A549 (cell line): ENCODE results near the gene CCDC85C. TPM values are rescaled to one million over a fixed set of nuclear protein-coding genes. Genes with fewer than 3 reads are reported as not detected.
A peak's percentile ranks its signal among the peaks of the same experiment; 100 is the strongest.

Experiments
- ATAC-seq, 2 experiments: fragments of 200-7000 bp in 1 of 2; fragments of >200 bp in 1 of 2; cut with Nextera tagmentation in 1 of 2; cut with Tn5 transposase in 1 of 2; 3 replicates each; pipeline versions ENCODE4 v1.8.0 to v1.9.1; 2018 to 2020; ENCODE audit warnings: mild to moderate bottlenecking in 1 of 2, moderate library complexity in 1 of 2
- CTCF ChIA-PET: fragments of 300-600 bp; sonication (Branson Sonifier 250); formaldehyde crosslinking; extraction: SDS; loops from one replicate; lab custom pipeline; 2021; ENCODE audit warnings: antibody characterized with exemption, inconsistent platforms; lab: Yijun Ruan, JAX
- POLR2A ChIA-PET: fragments of 350-600 bp; formaldehyde crosslinking; extraction: SDS; loops from one replicate; lab custom pipeline; 2021; ENCODE audit warnings: antibody characterized with exemption, inconsistent platforms; lab: Yijun Ruan, JAX
- DNase-seq, 2 experiments: peaks; one replicate each; pipeline versions ENCODE4 v3.0.0 to v3.0.0-alpha.2; 2011 to 2016; ENCODE audit warnings: low read depth in 1 of 2, low spot score in 1 of 2
- FAIRE-seq: peaks from 2 replicates; lab custom pipeline; 2011; peaks lifted over from hg19 to GRCh38; lab: Jason Lieb, UNC
- H3K27ac ChIP-seq, 2 experiments: fragments of >200 bp; sonication (Bioruptor Twin); formaldehyde crosslinking; 3 replicates each; pipeline ENCODE4 v1.5.1; 2016 to 2017
- H3K4me1 ChIP-seq: fragments of >200 bp; sonication (Bioruptor Twin); formaldehyde crosslinking; 3 replicates; pipeline ENCODE4 v1.6.1; 2016
- H3K4me2 ChIP-seq: fragments of >200 bp; sonication (Bioruptor Twin); formaldehyde crosslinking; 3 replicates; pipeline ENCODE4 v1.6.1; 2016
- H3K4me3 ChIP-seq: fragments of >200 bp; sonication (Bioruptor Twin); formaldehyde crosslinking; 3 replicates; pipeline ENCODE4 v1.5.1; 2016
- H3K9me3 ChIP-seq: fragments of >200 bp; sonication (Bioruptor Twin); formaldehyde crosslinking; 3 replicates; pipeline ENCODE4 v1.6.1; 2016
- CBX2 ChIP-seq: fragments of 200-600 bp; sonication (generic); IDR thresholded peaks from 2 replicates; pipeline ENCODE4 v1.6.1; 2016; ENCODE audit warnings: low read depth, mild to moderate bottlenecking, borderline replicate concordance
- CBX8 ChIP-seq: fragments of 200-600 bp; sonication (generic); IDR thresholded peaks from 2 replicates; pipeline ENCODE4 v1.6.1; 2016
- CHD4 ChIP-seq: fragments of 200-600 bp; sonication (generic); IDR thresholded peaks from 2 replicates; pipeline ENCODE4 v1.6.1; 2016; ENCODE audit warnings: antibody characterized with exemption, mild to moderate bottlenecking, borderline replicate concordance
- ESRRA ChIP-seq: fragments of 150-350 bp; IDR thresholded peaks from 2 replicates; pipeline ENCODE4 v1.6.1; 2014; ENCODE audit warnings: mild to moderate bottlenecking, low read length, borderline replicate concordance
- FOSB ChIP-seq: fragments of 250-450 bp; sonication (Bioruptor Pico); IDR thresholded peaks from 2 replicates; pipeline ENCODE4 v1.5.0; 2020; ENCODE audit warnings: mild to moderate bottlenecking, moderate library complexity
- HDAC2 ChIP-seq: fragments of 200-600 bp; sonication (generic); IDR thresholded peaks from 2 replicates; pipeline ENCODE4 v1.6.1; 2016
- HOXA7 ChIP-seq: fragments of 250-450 bp; sonication (Bioruptor Pico); IDR thresholded peaks from 2 replicates; pipeline ENCODE4 v1.5.0; 2020; ENCODE audit warnings: mild to moderate bottlenecking, moderate library complexity
- HOXB13 ChIP-seq: fragments of 250-450 bp; sonication (Bioruptor Pico); IDR thresholded peaks from 2 replicates; pipeline ENCODE4 v1.5.0; 2020; ENCODE audit warnings: low read depth, mild to moderate bottlenecking, moderate library complexity
- JUN ChIP-seq, 2 experiments: fragments of >200 bp; sonication (Bioruptor Twin); formaldehyde crosslinking; IDR thresholded peaks; 2 replicates in 1 of 2; 3 replicates in 1 of 2; pipeline ENCODE4 v1.6.1; 2016 to 2017
- MAFK ChIP-seq: fragments of 450-650 bp; IDR thresholded peaks from 2 replicates; pipeline ENCODE4 v1.6.1; 2014; ENCODE audit not compliant: partially characterized antibody
- MAZ ChIP-seq: fragments of 150-350 bp; IDR thresholded peaks from 2 replicates; pipeline ENCODE4 v1.6.1; 2014; ENCODE audit warnings: antibody characterized with exemption, low read depth, low read length, borderline replicate concordance
- NFE2L2 ChIP-seq: fragments of 150-350 bp; conservative IDR thresholded peaks from 2 replicates; pipeline ENCODE4 v1.6.1; 2014; ENCODE audit warnings: low read length
- NPAS2 ChIP-seq: fragments of 250-450 bp; sonication (Bioruptor Pico); IDR thresholded peaks from 2 replicates; pipeline ENCODE4 v1.8.0; 2022; ENCODE audit warnings: mild to moderate bottlenecking, moderate library complexity, borderline replicate concordance
- NR3C1 ChIP-seq: fragments of >200 bp; sonication (Bioruptor Twin); formaldehyde crosslinking; IDR thresholded peaks from 3 replicates; pipeline ENCODE4 v1.6.1; 2017
- POLR2A ChIP-seq: IDR thresholded peaks from 2 replicates; pipeline ENCODE4 v1.6.1; 2012; ENCODE audit warnings: mild to moderate bottlenecking, low read length
- POLR2AphosphoS2 ChIP-seq: conservative IDR thresholded peaks from 2 replicates; pipeline ENCODE4 v1.6.1; 2012; ENCODE audit warnings: low read length, improper control_type of control experiment, inconsistent platforms
- RAD21 ChIP-seq, 2 experiments: fragments of >200 bp in 1 of 2; sonication (Bioruptor Twin) in 1 of 2; formaldehyde crosslinking in 1 of 2; IDR thresholded peaks in 1 of 2; conservative IDR thresholded peaks in 1 of 2; 2 replicates in 1 of 2; 3 replicates in 1 of 2; pipeline ENCODE4 v1.6.1; 2012 to 2018; ENCODE audit warnings: inconsistent platforms in 1 of 2
- RNF2 ChIP-seq: fragments of 200-600 bp; sonication (generic); IDR thresholded peaks from 2 replicates; pipeline ENCODE4 v1.6.1; 2016; ENCODE audit warnings: low read depth, mild to moderate bottlenecking, antibody characterized with exemption, moderate library complexity, borderline replicate concordance
- SMC3 ChIP-seq: fragments of >200 bp; sonication (Bioruptor Twin); formaldehyde crosslinking; IDR thresholded peaks from 3 replicates; pipeline ENCODE4 v1.6.1; 2018; ENCODE audit warnings: inconsistent platforms
- SREBF2 ChIP-seq: fragments of 450-650 bp; IDR thresholded peaks from 2 replicates; pipeline ENCODE4 v1.6.1; 2014; ENCODE audit warnings: mild to moderate bottlenecking, moderate library complexity
- ZFP36 ChIP-seq: fragments of 450-650 bp; IDR thresholded peaks from 2 replicates; pipeline ENCODE4 v1.6.1; 2014; ENCODE audit warnings: borderline replicate concordance; ENCODE audit not compliant: partially characterized antibody
- ZSCAN20 ChIP-seq: fragments of 250-450 bp; sonication (Bioruptor Pico); IDR thresholded peaks from 2 replicates; pipeline ENCODE4 v1.8.0; 2022; ENCODE audit warnings: mild to moderate bottlenecking, moderate library complexity
- WGBS: methylation state at CpG from one replicate; pipeline ENCODE4 v1.1.6; 2017; ENCODE audit errors: missing lambda C conversion rate; 5-methylcytosine and 5-hydroxymethylcytosine counted together
- polyA plus RNA-seq, 4 experiments: library from polyadenylated mRNA; depleted of rRNA in 3 of 4; stranded (reverse); fragments of >200 nt; fragmentation: RNase III in 1 of 4; extraction: RNeasy Plus Mini Kit Qiagen cat#74134 plus additional on column Dnase treatment in 1 of 4; gene quantifications; 2 replicates in 3 of 4; 3 replicates in 1 of 4; pipeline ENCODE4 v1.2.3, GENCODE V29; 2011 to 2017
- TF ChIP-seq, protein P1 (sequence below): IDR thresholded peaks from 2 replicates; pipeline ENCODE4 v1.6.1; 2012
- TF ChIP-seq, protein P2 (sequence below): fragments of 250-450 bp; sonication (Bioruptor Pico); IDR thresholded peaks from 2 replicates; pipeline ENCODE4 v1.5.0; 2020; ENCODE audit warnings: low read depth, mild to moderate bottlenecking, moderate library complexity
- TF ChIP-seq, protein P3 (sequence below): IDR thresholded peaks from 2 replicates; pipeline ENCODE4 v1.6.1; 2012
- TF ChIP-seq, protein P4 (sequence below): fragments of 250-450 bp; sonication (Bioruptor Pico); IDR thresholded peaks from 2 replicates; pipeline ENCODE4 v1.5.0; 2021; ENCODE audit warnings: mild to moderate bottlenecking, moderate library complexity, borderline replicate concordance
- TF ChIP-seq, protein P5 (sequence below): fragments of >200 bp; sonication (Bioruptor Twin); formaldehyde crosslinking; IDR thresholded peaks from 3 replicates; pipeline ENCODE4 v1.6.1; 2016

CCDC85C gene
- polyA plus RNA-seq, 2 of the 4 experiments (the other 2 are of a cell fraction): 11.4 to 31.4 TPM

DNA sequence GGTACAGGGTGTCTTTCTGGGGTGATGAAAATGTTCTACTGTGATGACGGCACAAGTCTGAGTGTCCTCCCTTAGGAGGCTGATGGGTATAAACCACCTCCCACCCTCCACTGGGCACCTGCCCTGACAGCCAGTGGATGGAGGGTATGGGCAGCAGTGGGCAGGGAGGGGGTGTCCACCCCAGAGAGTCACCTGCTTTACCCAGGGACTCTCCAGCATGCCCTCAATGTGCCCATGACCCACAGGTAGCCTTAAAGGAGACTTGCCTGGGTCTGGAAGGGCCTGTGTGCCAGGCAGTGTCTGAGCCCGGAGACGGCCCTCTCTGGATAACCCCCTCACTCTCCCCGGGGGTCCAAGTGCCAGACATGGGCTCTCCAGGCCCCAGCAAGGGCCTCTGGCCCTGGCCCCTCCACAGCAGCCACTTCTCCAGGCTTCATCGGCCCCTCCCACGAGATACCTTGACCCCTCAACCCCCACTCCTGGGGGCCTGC lies 84.0 kb downstream of the CCDC85C start:
- DNase-seq (no peak), FAIRE-seq (no peak), ATAC-seq (no peak)
- H3K9me3 ChIP-seq: no peaks in the 10 kb centered on the region
- H3K4me2 ChIP-seq: no peak overlapping the region
- ChIA-PET POLR2A (no interaction called here), CTCF (interaction anchor here (0.6 to 1.4 kb wide), 8 partner anchors 14 to 366 kb away, joined by 3 to 9 read pairs (median 4); no protein-coding TSS in a partner anchor)
- 84% methylated on average over 6 of the region's 6 CpGs for WGBS
- no peak overlapping the region for H3K4me3 ChIP-seq
- TF ChIP-seq NPAS2 (CRISPR knock-in tag): no peak
- no peak for TF ChIP-seq MAZ
- no peak for TF ChIP-seq POLR2A
- TF ChIP-seq, protein P1, sequence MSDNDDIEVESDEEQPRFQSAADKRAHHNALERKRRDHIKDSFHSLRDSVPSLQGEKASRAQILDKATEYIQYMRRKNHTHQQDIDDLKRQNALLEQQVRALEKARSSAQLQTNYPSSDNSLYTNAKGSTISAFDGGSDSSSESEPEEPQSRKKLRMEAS: no peak
- no peak for TF ChIP-seq ESRRA
- no peak for TF ChIP-seq SREBF2
- TF ChIP-seq, protein P2, sequence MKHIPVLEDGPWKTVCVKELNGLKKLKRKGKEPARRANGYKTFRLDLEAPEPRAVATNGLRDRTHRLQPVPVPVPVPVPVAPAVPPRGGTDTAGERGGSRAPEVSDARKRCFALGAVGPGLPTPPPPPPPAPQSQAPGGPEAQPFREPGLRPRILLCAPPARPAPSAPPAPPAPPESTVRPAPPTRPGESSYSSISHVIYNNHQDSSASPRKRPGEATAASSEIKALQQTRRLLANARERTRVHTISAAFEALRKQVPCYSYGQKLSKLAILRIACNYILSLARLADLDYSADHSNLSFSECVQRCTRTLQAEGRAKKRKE (CRISPR knock-in tag): no peak
- TF ChIP-seq CBX2: no peak
- TF ChIP-seq HOXA7: no peak
- TF ChIP-seq ZSCAN20 (CRISPR knock-in tag): no peak
- no peak for TF ChIP-seq CBX8
- TF ChIP-seq RNF2: no peak
- TF ChIP-seq, protein P3, sequence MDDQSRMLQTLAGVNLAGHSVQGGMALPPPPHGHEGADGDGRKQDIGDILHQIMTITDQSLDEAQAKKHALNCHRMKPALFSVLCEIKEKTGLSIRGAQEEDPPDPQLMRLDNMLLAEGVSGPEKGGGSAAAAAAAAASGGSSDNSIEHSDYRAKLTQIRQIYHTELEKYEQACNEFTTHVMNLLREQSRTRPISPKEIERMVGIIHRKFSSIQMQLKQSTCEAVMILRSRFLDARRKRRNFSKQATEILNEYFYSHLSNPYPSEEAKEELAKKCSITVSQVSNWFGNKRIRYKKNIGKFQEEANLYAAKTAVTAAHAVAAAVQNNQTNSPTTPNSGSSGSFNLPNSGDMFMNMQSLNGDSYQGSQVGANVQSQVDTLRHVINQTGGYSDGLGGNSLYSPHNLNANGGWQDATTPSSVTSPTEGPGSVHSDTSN: no peak
- TF ChIP-seq HOXB13 (CRISPR knock-in tag): no peak
- TF ChIP-seq JUN (IDR thresholded peaks at IDR 0.05): no peak
- no peak for TF ChIP-seq SMC3
- TF ChIP-seq CHD4: no peak
- H3K27ac ChIP-seq: no peak overlapping the region
- H3K4me1 ChIP-seq: peaks cover 38% of the 10 kb centered on the region

DNA sequence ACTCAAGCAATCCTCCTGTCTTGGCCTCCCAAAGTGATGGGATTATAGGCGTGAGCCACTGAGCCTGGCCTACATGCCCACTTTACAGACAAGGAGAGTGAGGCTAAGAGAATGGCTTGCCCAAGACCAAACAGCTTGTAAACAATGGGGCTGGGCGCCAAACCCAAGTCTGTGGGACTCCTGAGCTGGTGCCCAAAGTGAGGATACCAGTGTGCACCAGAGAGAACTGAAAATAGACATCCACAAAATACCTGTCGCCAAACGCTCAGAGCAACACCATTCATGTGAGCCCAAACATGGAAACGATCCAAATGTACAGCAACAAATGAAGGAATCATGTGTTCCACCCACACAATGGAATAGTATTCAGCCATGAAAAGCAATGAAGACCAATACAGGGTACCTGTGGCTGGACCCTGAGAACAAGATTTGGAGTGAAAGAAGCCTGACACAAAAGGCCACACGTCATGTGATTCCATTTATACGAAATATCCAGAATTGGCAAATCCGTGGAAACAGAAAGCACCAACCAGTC lies 84.6 kb downstream of the CCDC85C start:
- TF ChIP-seq ZFP36: no peak
- no peak for TF ChIP-seq FOSB (CRISPR knock-in tag)
- TF ChIP-seq CHD4: 0 out of 2 replicates have a peak, but pooled peaks have one; percentile 45
- TF ChIP-seq, all 56 proteins: peak for 1
- FAIRE-seq (no peak), ATAC-seq (no peak), DNase-seq (no peak)
- POLR2A ChIA-PET: interaction anchor here (0.6 kb wide), 1 partner anchor 89 kb away, joined by 3 read pairs; no protein-coding TSS in a partner anchor
- H3K9me3 ChIP-seq: no peaks in the 10 kb centered on the region
- H3K4me3 ChIP-seq: no peak overlapping the region
- WGBS: 90% methylated on average over 8 of the region's 8 CpGs
- no peak overlapping the region for H3K27ac ChIP-seq
- CTCF ChIA-PET: interaction anchor here (0.6 to 1.6 kb wide), 17 partner anchors 14 to 673 kb away, joined by 3 to 9 read pairs (median 4); no protein-coding TSS in a partner anchor
- peaks cover 32% of the 10 kb centered on the region for H3K4me1 ChIP-seq
- no peak overlapping the region for H3K4me2 ChIP-seq

DNA sequence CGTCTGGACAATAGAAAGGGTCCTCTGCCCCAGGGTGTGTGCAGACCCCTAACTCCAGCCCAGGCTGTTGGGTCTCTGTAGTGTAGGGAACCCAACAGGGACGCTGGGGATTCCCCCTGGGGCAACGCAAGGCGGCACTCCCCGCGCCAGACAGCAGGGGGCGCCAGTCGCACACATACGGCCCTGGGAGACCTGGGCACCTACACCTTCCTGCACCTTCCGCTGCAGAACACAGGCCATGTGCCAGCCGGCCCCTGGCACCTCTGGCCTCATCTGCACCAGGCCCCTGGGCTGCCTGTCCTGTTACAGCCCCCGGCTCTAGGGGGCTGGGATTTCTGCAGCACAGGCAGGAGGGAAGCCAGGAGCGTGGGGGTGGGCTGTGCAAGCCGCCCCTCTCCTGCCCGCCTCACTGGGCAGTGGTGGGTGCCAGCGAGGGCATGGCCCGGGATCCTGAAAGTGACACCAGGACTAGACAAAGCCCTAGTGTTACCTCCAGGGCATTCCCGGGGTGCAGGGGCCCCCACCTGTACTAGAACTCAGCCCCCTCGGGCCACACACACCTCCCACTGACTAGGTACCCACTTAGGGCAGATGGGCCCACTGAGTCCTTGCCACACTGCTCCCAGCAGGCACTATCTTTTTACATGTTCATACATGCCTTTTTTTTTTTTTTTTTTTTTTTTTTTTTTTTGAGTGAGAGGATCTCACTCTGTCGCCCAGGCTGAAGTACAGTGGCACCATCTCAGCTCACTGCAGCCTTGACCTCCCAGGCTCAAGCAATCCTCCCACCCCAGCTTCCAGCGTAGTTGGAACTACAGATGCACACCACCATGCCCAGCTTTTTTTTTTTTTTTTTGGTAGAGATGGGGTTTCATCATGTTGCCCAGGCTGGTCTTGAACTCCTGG lies 85.3 kb downstream of the CCDC85C start:
- DNase-seq (peak; percentile 70 to 81), ATAC-seq (peak; percentile 51 to 70; a peak in 5 of 6 replicates), FAIRE-seq (no peak)
- H3K27ac ChIP-seq: peak overlapping the region; percentile 16 to 58; a peak in 4 of 6 replicates
- POLR2A ChIA-PET: interaction anchor here (0.6 kb wide), 1 partner anchor 90 kb away, joined by 3 read pairs; no protein-coding TSS in a partner anchor
- peaks cover 25% of the 10 kb centered on the region for H3K4me1 ChIP-seq
- H3K9me3 ChIP-seq: no peaks in the 10 kb centered on the region
- CTCF ChIA-PET: interaction anchor here (0.6 to 2.1 kb wide), 47 partner anchors 9 to 674 kb away, joined by 3 to 11 read pairs (median 5); partner anchors contain the start of gene CCDC85C
- no peak overlapping the region for H3K4me2 ChIP-seq
- 41% methylated on average over 18 of the region's 21 CpGs for WGBS
- no peak overlapping the region for H3K4me3 ChIP-seq
- TF ChIP-seq NFE2L2 (no peak), HDAC2 (no peak), RAD21 (conservative IDR thresholded peaks at IDR 0.05 in 1 of 2, IDR thresholded peaks at IDR 0.05 in 1 of 2) (peak; percentile 96), NR3C1 (no peak), MAFK (no peak), POLR2AphosphoS2 (no peak), HOXA7 (no peak), HOXB13 (CRISPR knock-in tag) (no peak), JUN (IDR thresholded peaks at IDR 0.05) (no peak), CHD4 (no peak)
- TF ChIP-seq, protein P4, sequence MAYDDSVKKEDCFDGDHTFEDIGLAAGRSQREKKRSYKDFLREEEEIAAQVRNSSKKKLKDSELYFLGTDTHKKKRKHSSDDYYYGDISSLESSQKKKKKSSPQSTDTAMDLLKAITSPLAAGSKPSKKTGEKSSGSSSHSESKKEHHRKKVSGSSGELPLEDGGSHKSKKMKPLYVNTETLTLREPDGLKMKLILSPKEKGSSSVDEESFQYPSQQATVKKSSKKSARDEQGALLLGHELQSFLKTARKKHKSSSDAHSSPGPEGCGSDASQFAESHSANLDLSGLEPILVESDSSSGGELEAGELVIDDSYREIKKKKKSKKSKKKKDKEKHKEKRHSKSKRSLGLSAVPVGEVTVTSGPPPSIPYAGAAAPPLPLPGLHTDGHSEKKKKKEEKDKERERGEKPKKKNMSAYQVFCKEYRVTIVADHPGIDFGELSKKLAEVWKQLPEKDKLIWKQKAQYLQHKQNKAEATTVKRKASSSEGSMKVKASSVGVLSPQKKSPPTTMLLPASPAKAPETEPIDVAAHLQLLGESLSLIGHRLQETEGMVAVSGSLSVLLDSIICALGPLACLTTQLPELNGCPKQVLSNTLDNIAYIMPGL: no peak
- TF ChIP-seq, protein P5, sequence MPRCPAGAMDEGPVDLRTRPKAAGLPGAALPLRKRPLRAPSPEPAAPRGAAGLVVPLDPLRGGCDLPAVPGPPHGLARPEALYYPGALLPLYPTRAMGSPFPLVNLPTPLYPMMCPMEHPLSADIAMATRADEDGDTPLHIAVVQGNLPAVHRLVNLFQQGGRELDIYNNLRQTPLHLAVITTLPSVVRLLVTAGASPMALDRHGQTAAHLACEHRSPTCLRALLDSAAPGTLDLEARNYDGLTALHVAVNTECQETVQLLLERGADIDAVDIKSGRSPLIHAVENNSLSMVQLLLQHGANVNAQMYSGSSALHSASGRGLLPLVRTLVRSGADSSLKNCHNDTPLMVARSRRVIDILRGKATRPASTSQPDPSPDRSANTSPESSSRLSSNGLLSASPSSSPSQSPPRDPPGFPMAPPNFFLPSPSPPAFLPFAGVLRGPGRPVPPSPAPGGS: no peak
